CD4-positive, alpha-beta T cell treated with Interleukin-2 at 100 ng/mL for 4 hours (primary cell): ENCODE measurements around the gene DMAP1.

Experiments used
- DNase-seq: peaks from one replicate; pipeline ENCODE4 v3.0.0-alpha.2; 2020; ENCODE audit warnings: low spot score

Gene DMAP1

DNA sequence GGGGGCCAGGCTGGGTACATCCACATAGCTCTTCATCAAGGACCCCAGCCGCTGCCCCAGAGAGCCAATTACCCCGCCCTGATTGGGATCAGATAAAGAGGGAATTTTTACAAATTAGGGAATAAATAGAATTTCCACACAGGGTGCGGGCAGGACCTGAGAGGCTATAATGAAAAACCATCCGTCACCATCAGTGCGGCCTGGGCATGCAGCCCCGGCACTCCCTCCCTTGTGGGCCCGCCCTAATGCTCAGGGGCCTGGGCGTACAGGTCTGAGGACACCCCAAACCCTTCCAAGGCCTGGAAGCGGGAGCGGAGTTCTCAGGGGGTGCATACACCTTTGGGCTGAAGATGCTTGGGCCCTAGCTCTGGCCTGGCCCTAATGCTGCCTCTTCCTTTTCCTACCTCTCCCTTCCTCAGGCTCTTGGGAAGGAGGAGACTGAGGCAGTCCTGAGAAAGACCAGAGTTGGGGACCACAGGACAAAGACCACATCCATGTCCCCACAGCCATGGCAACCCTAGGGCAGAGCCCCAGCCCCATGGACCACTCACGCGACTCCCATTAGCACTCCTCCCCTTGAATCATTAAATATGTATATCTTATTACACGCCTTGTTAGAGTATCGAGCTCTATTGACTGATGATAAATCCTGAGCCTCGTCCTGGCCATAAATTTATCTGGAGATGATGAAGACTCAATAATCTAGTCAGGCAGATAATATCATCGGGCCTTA, 16.3 kb downstream of the DMAP1 start:
- DNase-seq, result no peak

DNA sequence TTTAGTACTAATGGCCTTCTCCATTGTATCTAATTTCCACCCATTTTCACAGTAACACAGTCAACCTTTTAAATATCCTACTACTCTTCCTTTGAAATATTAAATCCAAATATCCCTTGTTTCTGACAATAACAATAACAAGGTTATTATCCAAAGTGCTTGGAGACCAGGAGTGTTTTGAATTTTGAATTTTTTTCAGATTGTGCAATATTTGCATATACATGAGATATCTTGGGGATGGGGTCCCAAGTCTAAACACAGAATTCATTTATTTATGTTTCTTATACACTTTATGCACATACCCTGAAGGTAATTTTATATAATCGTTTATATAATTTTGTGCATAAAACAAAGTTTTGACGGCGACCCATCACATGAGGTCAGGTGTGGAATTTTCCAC, 17.5 kb downstream of the DMAP1 start:
- DNase-seq, result no peak

DNA sequence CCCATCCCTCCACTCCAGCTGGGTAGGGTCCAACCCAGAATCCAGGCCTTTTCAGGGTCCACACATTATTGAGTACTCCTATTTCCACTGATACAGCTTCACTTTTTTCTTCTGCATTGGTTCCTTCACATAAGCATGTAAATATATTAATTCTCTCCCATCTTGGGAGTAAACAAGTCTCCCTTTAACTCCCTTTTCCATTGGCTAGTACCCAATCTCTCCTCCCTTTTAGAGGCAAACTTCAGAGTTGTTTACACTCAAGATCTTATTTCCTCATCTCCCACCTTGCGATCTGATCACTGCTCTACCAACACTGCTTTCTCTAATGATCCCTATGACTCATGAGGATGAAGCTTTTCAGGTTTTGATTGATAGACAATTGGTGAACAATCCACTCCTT, 20.3 kb downstream of the DMAP1 start:
- DNase-seq, result no peak

DNA sequence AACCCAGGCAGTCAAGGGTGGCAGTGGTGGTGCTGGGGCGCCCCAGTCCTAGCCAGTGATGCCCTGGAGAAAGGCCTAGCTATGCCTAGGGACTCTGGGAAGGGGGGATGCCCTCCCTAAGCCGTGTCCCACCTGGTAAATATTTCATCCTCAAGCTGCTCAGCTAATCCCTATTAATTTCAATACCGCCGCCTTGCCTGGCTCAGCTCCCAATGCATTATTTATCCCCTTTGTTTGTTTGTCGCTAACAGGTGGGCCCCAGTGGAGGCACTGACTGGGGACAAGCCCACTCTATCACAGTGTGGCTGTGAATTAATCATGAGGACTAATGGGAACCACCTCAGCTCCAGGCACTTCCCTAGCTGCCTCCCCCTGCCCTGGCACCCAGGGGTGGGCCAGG, 22.5 kb downstream of the DMAP1 start:
- no peak for DNase-seq

DNA sequence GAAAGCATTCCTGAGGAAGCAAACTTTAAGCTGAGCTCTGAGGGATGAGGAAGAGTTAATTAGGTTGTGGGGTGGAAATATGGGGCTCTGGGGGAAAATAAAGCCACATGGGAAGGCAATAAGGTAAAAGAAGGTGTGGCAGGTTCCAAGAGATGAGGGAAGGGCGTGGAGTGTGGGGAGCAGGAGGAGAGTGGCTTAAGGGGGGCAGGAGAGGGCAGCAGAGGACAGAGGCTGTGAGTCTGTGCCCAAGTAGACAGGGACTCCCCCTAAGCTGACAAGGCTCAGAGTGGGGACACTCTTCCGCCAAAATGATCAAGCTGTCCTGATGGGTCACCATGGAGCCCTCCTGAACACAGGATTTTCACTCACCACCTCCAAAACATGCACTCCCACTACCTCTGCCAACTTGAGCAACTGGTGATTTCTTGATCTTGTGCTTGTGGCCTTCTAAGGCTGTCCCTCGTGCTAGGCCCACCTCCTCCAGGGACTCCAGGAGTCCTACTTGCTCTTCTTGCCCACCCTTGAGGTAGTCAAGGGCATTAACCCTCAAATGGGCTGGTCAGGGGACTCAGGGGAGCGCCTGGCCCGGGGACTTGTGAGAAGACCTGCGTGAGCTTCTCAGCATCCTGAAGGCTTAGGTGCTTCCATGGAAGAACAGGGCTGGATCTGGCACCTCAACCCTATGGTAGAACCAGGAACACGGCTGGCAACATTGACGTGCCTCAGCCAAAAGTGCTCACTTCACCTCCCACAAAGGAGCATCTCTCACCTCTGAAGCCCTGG, 23.4 kb downstream of the DMAP1 start:
- DNase-seq, result no peak

DNA sequence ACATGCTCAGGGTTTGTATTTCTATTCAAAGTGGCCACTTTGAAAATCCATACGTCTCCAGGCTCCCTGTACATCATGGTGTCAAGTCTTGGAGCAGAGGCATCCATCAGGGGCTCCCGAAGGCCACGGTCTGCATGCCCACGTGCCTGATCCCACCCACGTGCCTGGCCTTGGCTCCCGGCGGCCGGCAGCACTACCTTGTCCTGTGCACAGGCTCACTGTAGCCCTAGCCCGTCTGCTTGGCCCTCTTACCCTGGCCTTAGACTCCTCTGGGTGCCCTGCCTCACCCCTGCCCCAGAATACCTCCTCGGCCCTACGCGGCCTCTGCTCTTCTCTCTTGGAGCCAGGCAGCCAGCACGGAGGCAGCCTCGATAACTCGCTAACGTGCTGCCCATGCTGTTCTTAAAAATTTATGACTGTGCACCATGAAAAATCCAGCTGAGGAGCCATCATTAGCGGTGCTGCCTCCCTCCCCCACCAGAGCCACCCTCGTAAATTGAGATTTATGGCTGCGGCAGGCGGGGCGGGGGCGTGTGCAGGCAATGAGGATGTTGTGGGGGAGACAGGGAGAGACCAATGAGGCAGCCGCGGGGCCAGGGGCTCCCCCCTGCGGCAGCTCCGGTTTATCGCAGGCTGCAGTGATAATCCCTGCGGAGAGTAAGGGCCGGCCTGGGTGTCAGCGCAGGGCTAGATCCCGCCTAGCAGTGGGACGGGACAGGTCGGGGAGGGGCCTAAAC, 24.6 kb downstream of the DMAP1 start:
- DNase-seq, result peak; percentile 8

DNA sequence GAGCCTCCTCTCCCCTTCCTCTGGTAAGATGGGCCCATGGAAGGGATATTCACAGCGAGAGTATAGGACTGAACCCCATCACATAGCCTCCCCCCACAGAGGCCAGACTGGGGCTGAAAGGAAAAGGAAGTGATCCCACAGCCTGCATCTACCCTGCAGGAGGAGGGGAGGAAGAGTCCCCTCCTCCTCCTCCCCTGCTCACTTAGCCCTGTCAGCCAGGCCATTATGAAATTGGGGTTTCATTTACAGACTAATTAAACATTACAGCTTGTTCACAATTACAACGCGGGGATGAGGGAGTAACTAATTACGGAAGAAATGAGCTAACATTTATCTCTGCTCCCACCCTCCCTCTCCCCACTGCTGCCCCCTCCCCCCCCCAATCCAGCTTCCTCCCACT, 25.4 kb downstream of the DMAP1 start:
- DNase-seq, result no peak

DNA sequence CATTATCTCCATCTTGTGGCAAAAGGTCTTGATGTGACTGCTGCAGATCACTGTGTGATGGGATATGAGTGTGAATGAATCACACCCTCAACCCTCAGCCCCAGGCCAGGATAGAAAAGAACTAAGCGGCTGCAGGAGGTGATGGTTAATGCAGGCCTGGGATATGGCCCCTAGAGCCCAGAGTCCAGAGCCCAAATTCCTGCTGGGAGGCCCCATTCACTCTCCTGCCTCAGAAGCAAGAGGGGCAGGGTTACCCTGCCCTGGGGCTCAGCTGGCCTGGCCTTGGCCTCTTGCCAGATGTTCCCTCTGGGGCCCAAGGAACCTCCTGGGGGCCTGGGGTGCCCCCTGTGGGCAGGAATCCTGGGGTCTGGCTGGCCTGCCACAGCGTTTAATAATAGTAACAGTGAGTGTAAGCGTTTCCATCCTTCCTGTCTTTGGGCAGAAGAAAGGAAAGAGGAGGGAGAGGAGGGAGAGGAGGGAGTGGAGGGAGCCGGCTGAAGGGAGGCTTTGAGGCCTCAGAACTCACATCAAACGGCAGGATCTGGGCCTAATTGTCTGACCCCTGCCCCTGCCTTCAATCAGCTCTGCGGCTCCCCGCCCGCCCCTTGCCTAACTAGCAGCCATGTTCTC, 26.2 kb downstream of the DMAP1 start:
- DNase-seq, result no peak

DNA sequence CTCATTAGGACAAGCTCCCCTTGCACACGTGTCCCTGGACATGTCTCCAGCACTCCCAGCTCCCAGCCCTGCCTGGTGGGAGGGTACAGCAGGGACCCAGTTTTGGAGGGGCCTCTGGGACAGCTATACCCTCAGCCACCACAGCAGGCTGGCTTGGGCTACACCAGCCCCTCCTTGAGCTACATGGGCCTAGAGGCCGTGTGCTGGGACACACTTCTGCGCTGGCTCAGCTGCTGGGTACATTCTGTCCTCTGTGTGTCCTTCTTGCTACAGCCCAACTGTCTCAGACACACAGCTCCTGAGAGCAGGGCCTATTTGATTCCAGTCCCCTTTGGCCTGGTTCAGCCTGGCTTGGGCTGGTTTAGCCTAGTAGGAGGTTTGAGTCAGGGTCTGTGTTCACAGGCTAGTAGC, 26.7 kb downstream of the DMAP1 start:
- no peak for DNase-seq

DNA sequence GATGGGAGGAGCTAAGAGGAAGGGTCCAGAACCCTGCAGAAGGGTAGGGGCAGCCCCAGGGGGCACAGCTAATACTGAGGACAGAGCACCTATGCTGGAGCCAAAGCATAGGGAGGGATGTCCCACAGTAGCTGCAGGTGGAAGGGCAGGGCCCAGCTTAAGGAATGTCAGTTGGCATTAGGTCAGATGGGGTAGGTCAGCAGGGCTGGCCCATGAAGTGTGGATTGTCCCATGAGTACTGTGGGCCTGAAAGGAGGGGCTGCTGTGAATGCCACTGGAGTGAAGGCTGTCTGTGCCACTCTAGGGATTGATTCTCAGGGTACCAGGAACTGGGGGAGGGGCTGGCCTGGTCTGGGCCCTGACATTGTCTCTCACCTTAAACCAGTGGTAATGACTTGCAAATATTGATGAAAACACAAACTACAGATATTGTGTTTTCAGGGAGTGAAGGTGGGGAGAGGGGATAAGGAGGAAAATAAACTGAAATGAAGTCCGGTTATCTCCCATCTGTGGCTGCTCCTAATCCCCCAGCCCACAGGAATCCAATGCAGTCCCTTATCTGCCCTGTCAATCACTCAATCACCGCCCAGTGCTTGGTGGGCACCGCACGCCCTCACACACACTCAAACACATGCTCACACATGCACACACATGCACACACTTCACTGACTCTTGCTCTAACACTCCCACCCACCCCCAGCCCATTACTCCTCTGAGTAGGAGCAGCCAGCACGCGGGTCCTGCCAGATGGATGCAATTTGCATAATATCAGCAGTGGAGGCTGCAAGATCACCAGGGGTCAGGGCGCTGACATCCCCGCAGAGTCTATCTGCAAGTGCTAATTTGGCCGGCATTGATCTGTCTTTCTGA, 27.8 kb downstream of the DMAP1 start:
- no peak for DNase-seq

DNA sequence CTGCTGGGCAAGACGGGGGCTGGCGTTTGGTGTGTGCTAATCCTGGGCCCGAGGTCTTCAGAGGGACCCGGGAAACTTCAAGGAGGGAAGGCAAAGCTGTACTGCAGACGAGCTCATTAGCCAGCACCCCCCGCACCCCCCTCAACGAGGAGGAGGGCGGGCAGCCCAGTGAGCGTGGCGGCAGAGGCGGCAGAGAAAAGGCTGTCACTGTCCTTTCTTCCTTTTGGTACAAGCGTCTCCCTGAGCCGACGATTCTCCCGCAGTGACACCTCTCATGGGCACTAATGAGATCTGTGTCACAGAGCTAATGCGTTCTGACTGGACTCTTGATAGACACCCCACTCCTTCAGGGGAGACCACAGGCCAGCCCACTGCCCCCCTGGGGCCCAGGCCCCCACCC, 29.5 kb downstream of the DMAP1 start:
- no peak for DNase-seq

DNA sequence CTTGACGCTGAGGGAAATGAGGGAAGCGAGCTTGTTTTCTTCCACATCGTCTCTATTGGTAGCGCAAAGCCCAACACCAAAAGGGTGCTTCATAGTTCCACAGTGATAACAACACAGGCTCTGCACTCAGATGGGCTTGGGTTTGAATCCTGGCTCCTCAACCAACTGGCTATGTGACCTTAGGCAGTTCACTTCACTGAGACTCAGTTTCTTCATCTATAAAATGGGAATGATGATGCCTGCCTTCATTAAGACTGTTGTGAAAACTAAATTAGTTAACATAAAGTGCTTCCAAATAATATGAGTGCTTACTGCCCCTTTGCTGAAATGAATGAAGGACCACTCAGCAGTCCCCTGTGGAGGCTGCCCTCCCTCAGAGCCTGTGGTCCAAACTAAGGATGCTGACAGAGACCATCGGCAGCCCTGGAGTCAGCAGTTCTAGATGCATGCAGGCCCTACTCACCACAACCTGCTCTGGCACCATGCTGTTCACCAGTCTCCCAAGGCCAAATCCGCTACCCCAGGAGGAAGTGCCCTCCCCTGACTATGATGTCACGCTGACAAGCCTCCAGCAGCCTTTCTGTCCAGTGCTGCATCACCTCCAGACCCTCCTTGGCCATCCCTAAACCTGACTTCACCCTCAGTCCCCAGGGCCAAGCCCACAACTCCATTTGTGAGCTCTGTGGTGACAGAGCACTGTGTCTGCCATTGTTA, 30.7 kb downstream of the DMAP1 start:
- DNase-seq, result no peak

DNA sequence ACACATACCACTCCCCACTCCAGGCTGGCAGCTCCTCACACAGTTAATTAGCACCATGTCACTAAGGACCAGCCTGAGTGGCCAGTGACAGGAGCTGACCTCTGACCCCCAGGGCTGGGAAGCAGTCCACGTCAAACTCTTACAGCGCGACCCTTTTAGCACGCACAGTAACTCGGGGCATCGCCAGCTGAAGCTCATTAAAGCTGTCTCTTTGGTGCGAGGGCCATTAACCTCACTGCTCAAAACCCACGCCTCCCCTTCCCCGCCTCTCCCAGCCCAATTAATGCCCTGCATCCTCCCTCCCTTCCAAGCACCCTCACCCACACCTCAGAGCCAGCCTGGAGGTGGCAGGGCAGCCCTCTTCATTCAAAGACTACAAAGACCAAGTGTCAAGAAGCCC, 31.7 kb downstream of the DMAP1 start:
- DNase-seq, result no peak

DNA sequence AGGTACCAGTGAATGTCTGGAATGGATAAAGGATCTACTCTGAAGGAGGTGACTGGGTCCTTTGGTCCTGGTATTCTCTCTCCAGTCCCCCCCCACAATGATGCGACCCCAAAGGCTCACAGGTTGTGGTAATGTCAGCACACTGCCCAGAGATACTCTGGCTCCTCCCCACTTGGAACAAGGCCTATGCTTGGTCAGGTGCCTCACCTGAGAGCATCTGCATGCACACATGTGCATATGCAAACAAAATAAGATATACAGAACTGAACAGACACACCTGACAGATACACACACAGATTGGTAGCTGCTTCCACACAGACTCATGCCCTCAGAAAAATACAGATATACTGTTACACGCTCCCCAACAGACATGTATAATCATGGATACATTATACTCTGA, 33.5 kb downstream of the DMAP1 start:
- DNase-seq, result no peak

DNA sequence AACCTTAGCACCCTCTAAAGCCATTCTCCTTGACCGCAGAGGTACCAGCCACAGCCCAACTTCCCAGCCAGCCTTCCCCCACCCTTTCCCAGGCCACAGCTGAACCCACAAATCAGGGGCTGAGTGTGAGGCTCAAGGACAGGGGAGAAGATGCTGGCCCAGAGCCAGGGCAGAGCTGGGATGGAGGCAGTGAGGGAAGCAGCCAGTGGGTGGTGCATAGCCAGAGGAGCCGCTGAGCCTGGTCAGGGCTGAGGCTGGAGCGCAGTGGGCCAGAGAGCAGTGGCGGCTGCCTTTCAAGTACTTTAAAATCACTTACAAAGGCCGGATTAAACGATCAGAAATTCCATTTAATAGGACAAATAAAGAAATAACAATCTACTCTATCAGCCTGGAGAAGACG, 36.3 kb downstream of the DMAP1 start:
- DNase-seq, result no peak

DNA sequence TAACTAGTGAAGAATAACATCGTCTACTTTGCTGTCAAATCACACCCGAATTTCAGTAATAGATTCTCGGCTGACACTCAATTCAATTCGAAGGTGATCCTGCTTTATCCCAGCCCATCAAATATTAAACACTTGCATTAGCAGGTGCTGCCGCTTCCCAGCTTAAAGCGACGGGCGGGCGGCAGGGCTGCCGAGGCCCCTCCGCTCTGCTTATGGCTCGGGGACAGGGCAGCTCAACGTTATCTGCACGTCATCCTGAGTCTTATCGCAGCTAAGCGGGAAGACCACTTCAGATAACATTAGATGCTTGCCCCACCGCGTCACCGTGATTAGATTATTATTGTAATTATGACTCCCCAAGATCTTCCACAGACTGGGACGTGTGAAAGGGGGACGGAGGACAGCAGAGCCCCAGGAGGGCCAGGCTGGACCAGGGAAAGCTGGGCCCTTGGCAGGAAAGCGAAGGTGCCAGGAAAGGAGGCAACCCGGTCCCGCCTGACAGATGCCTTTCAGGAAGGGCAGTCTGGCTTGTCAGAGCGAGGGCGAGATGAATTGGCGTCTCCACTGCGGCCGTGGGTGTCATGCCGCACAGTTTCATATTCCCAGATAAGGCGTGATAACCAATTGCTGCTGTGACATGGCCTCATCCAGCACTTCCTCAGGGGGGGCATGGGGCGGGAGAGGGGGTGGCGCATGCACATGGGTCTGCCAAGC, 37.0 kb downstream of the DMAP1 start:
- no peak for DNase-seq

DNA sequence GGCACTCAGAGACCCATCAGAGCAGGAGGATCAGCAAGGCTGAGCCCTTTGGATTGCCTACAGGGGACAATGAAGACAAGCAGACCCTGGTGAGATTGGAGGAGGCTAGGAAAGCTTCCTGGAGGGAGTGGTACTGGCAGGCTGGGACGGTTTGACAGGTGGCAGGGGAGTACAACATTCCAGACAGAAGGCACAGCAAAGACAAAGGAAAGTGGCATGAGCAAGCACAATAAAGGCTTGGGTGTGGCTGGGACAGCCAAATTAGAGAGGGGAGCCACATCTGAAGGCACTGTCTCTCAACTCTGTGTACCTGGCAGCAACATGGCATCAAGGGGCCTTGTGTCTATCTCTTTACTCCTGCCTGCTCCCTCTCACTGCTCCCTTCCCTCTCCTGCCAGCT, 38.2 kb downstream of the DMAP1 start:
- no peak for DNase-seq

DNA sequence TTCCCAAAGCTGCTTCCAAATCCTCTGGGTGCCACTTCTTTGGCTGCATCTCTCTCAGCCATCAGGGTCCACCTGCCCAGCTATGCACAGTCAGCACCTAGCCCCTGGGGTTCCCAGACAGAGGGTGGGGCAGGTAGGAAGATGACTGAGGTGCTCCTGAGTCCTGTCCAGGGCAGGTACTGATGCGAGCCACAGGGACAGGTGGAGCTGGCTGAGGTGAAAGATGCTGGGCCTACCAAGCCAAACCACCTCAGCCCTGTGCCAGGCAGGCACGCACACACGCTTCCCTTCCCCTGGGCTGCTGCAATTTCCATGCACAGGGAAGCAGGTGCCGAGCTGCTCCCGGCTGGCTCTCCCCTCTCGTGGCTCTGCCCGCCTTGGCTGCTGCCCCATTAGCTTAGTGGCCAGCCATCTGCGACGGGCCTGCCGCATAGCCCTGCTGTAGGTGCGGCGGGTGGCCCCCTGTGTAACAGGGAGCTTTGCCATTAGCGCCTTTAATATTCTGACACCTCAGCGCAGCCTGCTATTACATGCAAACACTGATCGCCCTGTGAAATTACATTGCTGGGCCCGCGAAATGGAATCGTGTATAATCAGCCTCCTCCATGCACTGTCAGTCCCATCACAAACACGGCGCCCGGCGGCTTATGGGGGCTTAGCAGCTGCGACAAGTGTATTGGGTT, 38.9 kb downstream of the DMAP1 start:
- no peak for DNase-seq

DNA sequence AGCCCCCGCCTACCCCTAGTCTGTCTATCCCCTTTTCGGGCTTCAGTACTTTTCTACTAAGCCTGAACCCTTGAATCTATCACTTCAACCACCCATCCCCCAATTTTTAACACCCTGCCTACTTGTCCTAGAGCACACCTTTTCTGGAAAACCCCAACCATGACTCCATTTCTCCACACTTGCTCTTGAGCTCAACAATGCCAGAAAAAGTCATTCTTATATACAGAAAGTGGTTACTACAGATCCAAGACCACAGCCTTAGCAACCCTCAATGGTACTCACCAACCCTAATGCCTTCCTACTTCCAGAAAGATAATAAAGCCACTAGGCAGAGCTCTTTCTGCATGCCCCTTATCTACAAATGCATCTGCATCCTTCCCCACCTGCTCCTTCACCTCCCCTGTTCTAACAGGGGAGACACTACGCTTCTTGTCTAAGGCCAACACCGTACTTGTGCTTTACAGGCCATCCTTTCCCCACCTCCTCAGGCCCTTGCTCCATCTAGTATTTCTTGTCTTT, 41.2 kb downstream of the DMAP1 start:
- no peak for DNase-seq
